SK-N-SH treated with all-trans-retinoic acid at 6 μM for 48 hours (cell line): ENCODE measurements around the gene TWIST2.

Source experiments
- ATAC-seq: fragments of 200-7000 bp; cut with Tn5 transposase; 3 replicates; pipeline ENCODE4 v1.9.1; 2020; ENCODE audit warnings: mild to moderate bottlenecking, moderate library complexity
- ARNTL ChIP-seq: fragments of 450-650 bp; formaldehyde crosslinking; IDR thresholded peaks from 2 replicates; pipeline ENCODE4 v1.5.0; 2020; ENCODE audit warnings: low read depth, mild to moderate bottlenecking, moderate library complexity, borderline replicate concordance
- BACH2 ChIP-seq: fragments of 250-450 bp; sonication (Bioruptor Pico); IDR thresholded peaks from 2 replicates; pipeline ENCODE4 v1.9.0; 2021; ENCODE audit warnings: mild to moderate bottlenecking, borderline replicate concordance
- CSDC2 ChIP-seq: fragments of 250-450 bp; sonication (Bioruptor Pico); IDR thresholded peaks from 2 replicates; pipeline ENCODE4 v1.5.0; 2020; ENCODE audit warnings: mild to moderate bottlenecking, moderate library complexity
- ESRRG ChIP-seq: fragments of 250-450 bp; sonication (Bioruptor Pico); IDR thresholded peaks from 2 replicates; pipeline ENCODE4 v1.6.1; 2021; ENCODE audit warnings: mild to moderate bottlenecking
- GLIS3 ChIP-seq: fragments of 250-450 bp; sonication (Bioruptor Pico); IDR thresholded peaks from 2 replicates; pipeline ENCODE4 v1.5.0; 2020; ENCODE audit warnings: mild to moderate bottlenecking, moderate library complexity
- ISL1 ChIP-seq: fragments of 250-450 bp; sonication (Bioruptor Pico); IDR thresholded peaks from 2 replicates; pipeline ENCODE4 v2.1.2; 2022; ENCODE audit warnings: mild to moderate bottlenecking, moderate library complexity
- OSR1 ChIP-seq: fragments of 250-450 bp; sonication (Bioruptor Pico); IDR thresholded peaks from 2 replicates; pipeline ENCODE4 v1.8.0; 2022; ENCODE audit warnings: moderate library complexity, mild to moderate bottlenecking, inconsistent platforms
- RARB ChIP-seq: fragments of 250-450 bp; sonication (Bioruptor Pico); IDR thresholded peaks from 2 replicates; pipeline ENCODE4 v1.8.0; 2021; ENCODE audit warnings: mild to moderate bottlenecking, moderate library complexity
- SNAI2 ChIP-seq: fragments of 250-450 bp; sonication (Bioruptor Pico); IDR thresholded peaks from 2 replicates; pipeline ENCODE4 v1.5.0; 2020; ENCODE audit warnings: mild to moderate bottlenecking, moderate library complexity
- TOX ChIP-seq: fragments of 250-450 bp; sonication (Bioruptor Pico); IDR thresholded peaks from 2 replicates; pipeline ENCODE4 v1.8.0; 2021; ENCODE audit warnings: mild to moderate bottlenecking, moderate library complexity, borderline replicate concordance
- ZC3H10 ChIP-seq: fragments of 250-450 bp; sonication (Bioruptor Pico); IDR thresholded peaks from 2 replicates; pipeline ENCODE4 v1.5.1; 2021; ENCODE audit warnings: mild to moderate bottlenecking, moderate library complexity
- ZFP3 ChIP-seq: fragments of 250-450 bp; sonication (Bioruptor Pico); IDR thresholded peaks from 2 replicates; pipeline ENCODE4 v1.5.0; 2020; ENCODE audit warnings: mild to moderate bottlenecking, moderate library complexity
- ZFP30 ChIP-seq: fragments of 450-650 bp; formaldehyde crosslinking; IDR thresholded peaks from 2 replicates; pipeline ENCODE4 v1.5.0; 2022; ENCODE audit warnings: mild to moderate bottlenecking, moderate library complexity
- ZNF565 ChIP-seq: fragments of 450-650 bp; formaldehyde crosslinking; conservative IDR thresholded peaks from 2 replicates; pipeline ENCODE4 v1.5.0; 2020; ENCODE audit warnings: low read depth, mild to moderate bottlenecking, moderate library complexity
- ZNF8 ChIP-seq: fragments of 450-650 bp; formaldehyde crosslinking; IDR thresholded peaks from 2 replicates; pipeline ENCODE4 v1.5.0; 2020; ENCODE audit warnings: mild to moderate bottlenecking, moderate library complexity
- TF ChIP-seq, protein P1 (sequence below): fragments of 250-450 bp; sonication (Bioruptor Pico); IDR thresholded peaks from 2 replicates; pipeline ENCODE4 v1.5.1; 2020; ENCODE audit warnings: low read depth, mild to moderate bottlenecking, moderate library complexity
- TF ChIP-seq, protein P2 (sequence below): fragments of 250-450 bp; sonication (Bioruptor Pico); IDR thresholded peaks from 2 replicates; pipeline ENCODE4 v1.5.0; 2020; ENCODE audit warnings: mild to moderate bottlenecking, moderate library complexity
- TF ChIP-seq, protein P3 (sequence below): fragments of 250-450 bp; sonication (Bioruptor Pico); IDR thresholded peaks from 2 replicates; pipeline ENCODE4 v1.5.1; 2021; ENCODE audit warnings: mild to moderate bottlenecking, moderate library complexity
- TF ChIP-seq, protein P4 (sequence below): fragments of 250-450 bp; sonication (Bioruptor Pico); IDR thresholded peaks from 2 replicates; pipeline ENCODE4 v1.8.0; 2021; ENCODE audit warnings: low read depth, mild to moderate bottlenecking, moderate library complexity, borderline replicate concordance
- TF ChIP-seq, protein P5 (sequence below): fragments of 250-450 bp; sonication (Bioruptor Pico); IDR thresholded peaks from 2 replicates; pipeline ENCODE4 v1.8.0; 2020; ENCODE audit warnings: mild to moderate bottlenecking, moderate library complexity, borderline replicate concordance

The TWIST2 gene

DNA sequence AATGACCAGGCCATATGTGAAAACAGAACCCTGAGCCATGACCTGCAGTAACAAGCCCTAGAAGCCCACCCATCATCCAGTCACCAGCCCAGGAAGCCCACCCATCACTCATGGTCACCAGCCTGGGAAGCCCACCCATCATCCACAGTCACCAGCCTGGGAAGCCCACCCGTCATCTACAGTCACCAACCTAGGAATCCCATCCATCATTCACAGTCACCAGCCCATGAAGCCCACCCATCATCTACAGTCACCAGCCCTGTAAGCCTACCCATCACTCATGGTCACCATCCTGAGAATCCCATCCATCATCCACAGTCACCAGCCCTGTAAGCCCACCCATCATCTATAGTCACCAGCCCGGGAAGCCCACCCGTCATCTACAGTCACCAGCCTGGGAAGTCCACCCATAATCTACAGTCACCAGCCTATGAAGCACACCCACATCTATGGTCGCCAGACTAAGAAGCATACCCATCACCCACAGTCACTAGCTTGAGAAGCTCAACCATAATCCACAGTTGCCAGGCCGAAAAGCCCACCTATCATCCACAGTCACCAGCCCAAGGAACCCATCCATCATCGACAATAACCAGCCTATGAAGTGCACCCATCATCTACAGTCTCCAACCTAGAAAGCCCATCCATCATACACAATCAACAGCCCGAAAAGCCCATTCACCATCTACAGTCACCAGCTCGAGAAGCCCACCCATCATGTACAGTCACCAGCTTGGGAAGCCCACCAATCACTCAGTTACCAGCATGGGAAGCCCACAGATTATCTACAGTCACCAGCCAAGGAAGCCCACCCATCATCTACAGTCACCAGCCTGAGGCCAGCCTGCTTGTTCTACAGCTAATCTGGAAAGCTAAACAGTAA lies 91.9 kb downstream of the TWIST2 start:
- no peak for TF ChIP-seq BACH2
- TF ChIP-seq ZNF565: no peak
- TF ChIP-seq ZFP3 (CRISPR knock-in tag): no peak
- TF ChIP-seq ZFP30 (CRISPR knock-in tag): no peak
- TF ChIP-seq ARNTL (CRISPR knock-in tag): no peak
- TF ChIP-seq CSDC2 (CRISPR knock-in tag): no peak
- TF ChIP-seq, protein P1, sequence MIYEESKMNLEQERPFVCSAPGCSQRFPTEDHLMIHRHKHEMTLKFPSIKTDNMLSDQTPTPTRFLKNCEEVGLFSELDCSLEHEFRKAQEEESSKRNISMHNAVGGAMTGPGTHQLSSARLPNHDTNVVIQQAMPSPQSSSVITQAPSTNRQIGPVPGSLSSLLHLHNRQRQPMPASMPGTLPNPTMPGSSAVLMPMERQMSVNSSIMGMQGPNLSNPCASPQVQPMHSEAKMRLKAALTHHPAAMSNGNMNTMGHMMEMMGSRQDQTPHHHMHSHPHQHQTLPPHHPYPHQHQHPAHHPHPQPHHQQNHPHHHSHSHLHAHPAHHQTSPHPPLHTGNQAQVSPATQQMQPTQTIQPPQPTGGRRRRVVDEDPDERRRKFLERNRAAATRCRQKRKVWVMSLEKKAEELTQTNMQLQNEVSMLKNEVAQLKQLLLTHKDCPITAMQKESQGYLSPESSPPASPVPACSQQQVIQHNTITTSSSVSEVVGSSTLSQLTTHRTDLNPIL (CRISPR knock-in tag): no peak
- no peak for TF ChIP-seq ISL1 (CRISPR knock-in tag)
- no peak for TF ChIP-seq ESRRG (CRISPR knock-in tag)
- no peak for TF ChIP-seq OSR1
- TF ChIP-seq GLIS3: no peak
- no peak for TF ChIP-seq SNAI2 (CRISPR knock-in tag)
- TF ChIP-seq, protein P2, sequence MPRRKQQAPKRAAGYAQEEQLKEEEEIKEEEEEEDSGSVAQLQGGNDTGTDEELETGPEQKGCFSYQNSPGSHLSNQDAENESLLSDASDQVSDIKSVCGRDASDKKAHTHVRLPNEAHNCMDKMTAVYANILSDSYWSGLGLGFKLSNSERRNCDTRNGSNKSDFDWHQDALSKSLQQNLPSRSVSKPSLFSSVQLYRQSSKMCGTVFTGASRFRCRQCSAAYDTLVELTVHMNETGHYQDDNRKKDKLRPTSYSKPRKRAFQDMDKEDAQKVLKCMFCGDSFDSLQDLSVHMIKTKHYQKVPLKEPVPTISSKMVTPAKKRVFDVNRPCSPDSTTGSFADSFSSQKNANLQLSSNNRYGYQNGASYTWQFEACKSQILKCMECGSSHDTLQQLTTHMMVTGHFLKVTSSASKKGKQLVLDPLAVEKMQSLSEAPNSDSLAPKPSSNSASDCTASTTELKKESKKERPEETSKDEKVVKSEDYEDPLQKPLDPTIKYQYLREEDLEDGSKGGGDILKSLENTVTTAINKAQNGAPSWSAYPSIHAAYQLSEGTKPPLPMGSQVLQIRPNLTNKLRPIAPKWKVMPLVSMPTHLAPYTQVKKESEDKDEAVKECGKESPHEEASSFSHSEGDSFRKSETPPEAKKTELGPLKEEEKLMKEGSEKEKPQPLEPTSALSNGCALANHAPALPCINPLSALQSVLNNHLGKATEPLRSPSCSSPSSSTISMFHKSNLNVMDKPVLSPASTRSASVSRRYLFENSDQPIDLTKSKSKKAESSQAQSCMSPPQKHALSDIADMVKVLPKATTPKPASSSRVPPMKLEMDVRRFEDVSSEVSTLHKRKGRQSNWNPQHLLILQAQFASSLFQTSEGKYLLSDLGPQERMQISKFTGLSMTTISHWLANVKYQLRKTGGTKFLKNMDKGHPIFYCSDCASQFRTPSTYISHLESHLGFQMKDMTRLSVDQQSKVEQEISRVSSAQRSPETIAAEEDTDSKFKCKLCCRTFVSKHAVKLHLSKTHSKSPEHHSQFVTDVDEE (CRISPR knock-in tag): no peak
- TF ChIP-seq, protein P3, sequence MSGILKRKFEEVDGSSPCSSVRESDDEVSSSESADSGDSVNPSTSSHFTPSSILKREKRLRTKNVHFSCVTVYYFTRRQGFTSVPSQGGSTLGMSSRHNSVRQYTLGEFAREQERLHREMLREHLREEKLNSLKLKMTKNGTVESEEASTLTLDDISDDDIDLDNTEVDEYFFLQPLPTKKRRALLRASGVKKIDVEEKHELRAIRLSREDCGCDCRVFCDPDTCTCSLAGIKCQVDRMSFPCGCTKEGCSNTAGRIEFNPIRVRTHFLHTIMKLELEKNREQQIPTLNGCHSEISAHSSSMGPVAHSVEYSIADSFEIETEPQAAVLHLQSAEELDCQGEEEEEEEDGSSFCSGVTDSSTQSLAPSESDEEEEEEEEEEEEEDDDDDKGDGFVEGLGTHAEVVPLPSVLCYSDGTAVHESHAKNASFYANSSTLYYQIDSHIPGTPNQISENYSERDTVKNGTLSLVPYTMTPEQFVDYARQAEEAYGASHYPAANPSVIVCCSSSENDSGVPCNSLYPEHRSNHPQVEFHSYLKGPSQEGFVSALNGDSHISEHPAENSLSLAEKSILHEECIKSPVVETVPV (CRISPR knock-in tag): no peak
- TF ChIP-seq TOX: no peak
- no peak for TF ChIP-seq RARB (CRISPR knock-in tag)
- ATAC-seq: no peak

DNA sequence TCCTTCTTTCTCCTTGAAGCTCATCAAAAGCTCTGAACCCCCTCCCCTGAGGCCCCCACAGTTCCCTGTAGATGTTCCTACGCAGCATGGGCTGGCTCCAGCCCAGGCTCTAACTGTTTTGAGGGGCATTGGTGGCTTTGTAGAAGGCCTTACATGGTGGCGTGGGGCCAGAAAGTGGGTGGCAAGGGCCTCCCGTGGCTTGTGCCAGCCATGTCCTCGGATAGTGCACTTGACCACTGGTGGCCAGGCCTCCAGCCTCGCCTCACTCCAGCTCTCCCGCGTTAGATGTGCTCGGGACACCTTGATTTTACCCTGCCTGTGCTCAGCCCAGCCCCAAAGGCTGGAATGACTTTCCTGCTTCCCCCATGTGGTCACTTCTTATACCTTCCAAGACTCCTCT lies 92.9 kb downstream of the TWIST2 start:
- TF ChIP-seq, protein P1 (CRISPR knock-in tag): no peak
- TF ChIP-seq OSR1 (no peak), RARB (CRISPR knock-in tag) (no peak), ZC3H10 (CRISPR knock-in tag) (no peak), ZNF8 (no peak), ISL1 (CRISPR knock-in tag) (no peak), SNAI2 (CRISPR knock-in tag) (no peak), ZNF565 (no peak)
- TF ChIP-seq, protein P4, sequence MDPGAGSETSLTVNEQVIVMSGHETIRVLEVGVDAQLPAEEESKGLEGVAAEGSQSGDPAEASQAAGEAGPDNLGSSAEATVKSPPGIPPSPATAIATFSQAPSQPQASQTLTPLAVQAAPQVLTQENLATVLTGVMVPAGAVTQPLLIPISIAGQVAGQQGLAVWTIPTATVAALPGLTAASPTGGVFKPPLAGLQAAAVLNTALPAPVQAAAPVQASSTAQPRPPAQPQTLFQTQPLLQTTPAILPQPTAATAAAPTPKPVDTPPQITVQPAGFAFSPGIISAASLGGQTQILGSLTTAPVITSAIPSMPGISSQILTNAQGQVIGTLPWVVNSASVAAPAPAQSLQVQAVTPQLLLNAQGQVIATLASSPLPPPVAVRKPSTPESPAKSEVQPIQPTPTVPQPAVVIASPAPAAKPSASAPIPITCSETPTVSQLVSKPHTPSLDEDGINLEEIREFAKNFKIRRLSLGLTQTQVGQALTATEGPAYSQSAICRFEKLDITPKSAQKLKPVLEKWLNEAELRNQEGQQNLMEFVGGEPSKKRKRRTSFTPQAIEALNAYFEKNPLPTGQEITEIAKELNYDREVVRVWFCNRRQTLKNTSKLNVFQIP (CRISPR knock-in tag): no peak
- TF ChIP-seq, protein P5, sequence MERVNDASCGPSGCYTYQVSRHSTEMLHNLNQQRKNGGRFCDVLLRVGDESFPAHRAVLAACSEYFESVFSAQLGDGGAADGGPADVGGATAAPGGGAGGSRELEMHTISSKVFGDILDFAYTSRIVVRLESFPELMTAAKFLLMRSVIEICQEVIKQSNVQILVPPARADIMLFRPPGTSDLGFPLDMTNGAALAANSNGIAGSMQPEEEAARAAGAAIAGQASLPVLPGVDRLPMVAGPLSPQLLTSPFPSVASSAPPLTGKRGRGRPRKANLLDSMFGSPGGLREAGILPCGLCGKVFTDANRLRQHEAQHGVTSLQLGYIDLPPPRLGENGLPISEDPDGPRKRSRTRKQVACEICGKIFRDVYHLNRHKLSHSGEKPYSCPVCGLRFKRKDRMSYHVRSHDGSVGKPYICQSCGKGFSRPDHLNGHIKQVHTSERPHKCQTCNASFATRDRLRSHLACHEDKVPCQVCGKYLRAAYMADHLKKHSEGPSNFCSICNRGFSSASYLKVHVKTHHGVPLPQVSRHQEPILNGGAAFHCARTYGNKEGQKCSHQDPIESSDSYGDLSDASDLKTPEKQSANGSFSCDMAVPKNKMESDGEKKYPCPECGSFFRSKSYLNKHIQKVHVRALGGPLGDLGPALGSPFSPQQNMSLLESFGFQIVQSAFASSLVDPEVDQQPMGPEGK (CRISPR knock-in tag): no peak
- ATAC-seq: no peak
